PC-3 (cell line): ENCODE data around the gene OR10J1.

Experiments used
- CTCF ChIP-seq: fragments of 300-600 bp; sonication (generic); conservative IDR thresholded peaks from 2 replicates; pipeline ENCODE4 v1.5.1; 2017; ENCODE audit warnings: antibody characterized with exemption, low read depth, mild to moderate bottlenecking, low read length
- EZH2 ChIP-seq: fragments of 300-600 bp; sonication (generic); IDR thresholded peaks from one replicate; pipeline ENCODE4 v1.6.1; 2017; ENCODE audit warnings: antibody characterized with exemption, mild to moderate bottlenecking, low read length; ENCODE audit not compliant: unreplicated experiment
- EZH2phosphoT487 ChIP-seq: fragments of 300-600 bp; sonication (generic); IDR thresholded peaks from 2 replicates; pipeline ENCODE4 v1.6.1; 2018; ENCODE audit warnings: mild to moderate bottlenecking, antibody characterized with exemption, low read length, borderline replicate concordance

- TF ChIP-seq CTCF, result no peak
- no peak for TF ChIP-seq EZH2
- TF ChIP-seq EZH2phosphoT487, result no peak
These were observed 8.7 kb downstream of the OR10J1 start for GRCh38 chr1:159448181-159448580.
